Retinal pigment epithelial cell (primary cell): ENCODE results near the gene SDHAF2.
A peak's percentile ranks its signal among the peaks of the same experiment; 100 is the strongest.

Experiments
- DNase-seq: peaks from one replicate; pipeline ENCODE4 v3.0.0-alpha.2; 2010; ENCODE audit warnings: low read depth
- H3K4me3 ChIP-seq: 2 replicates; pipeline ENCODE4 v1.5.1; 2011; ENCODE audit warnings: mild to moderate bottlenecking, low read length, control low read depth, moderate library complexity
- TF ChIP-seq, protein P1 (sequence below): conservative IDR thresholded peaks from 2 replicates; pipeline ENCODE4 v1.5.1; 2011; ENCODE audit warnings: low read depth, low read length, control low read depth, inconsistent platforms

The SDHAF2 gene

DNA sequence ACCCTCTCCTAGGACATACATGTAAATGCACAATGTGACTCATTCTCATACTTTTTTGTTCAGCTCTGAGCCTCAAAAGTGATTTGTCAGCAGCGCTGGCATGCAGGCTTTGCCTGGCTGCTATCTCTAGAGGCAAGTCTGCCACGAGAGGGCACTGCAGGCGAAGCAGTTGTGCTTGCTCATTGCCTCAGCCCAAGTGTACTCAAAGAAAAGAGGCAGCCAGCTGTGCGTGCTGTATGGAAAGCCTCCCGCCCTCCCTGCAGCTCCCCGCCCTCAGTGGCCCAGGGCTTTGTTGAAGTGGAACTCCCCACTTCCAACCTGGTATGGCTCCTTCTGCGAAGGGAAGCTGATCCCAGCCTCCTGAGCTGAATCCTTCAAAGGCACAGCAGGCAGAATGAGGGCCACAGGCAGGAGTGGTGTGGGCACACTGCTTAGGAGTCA lies 16.3 kb downstream of the SDHAF2 start:
- no peak overlapping the region for H3K4me3 ChIP-seq
- TF ChIP-seq, protein P1, sequence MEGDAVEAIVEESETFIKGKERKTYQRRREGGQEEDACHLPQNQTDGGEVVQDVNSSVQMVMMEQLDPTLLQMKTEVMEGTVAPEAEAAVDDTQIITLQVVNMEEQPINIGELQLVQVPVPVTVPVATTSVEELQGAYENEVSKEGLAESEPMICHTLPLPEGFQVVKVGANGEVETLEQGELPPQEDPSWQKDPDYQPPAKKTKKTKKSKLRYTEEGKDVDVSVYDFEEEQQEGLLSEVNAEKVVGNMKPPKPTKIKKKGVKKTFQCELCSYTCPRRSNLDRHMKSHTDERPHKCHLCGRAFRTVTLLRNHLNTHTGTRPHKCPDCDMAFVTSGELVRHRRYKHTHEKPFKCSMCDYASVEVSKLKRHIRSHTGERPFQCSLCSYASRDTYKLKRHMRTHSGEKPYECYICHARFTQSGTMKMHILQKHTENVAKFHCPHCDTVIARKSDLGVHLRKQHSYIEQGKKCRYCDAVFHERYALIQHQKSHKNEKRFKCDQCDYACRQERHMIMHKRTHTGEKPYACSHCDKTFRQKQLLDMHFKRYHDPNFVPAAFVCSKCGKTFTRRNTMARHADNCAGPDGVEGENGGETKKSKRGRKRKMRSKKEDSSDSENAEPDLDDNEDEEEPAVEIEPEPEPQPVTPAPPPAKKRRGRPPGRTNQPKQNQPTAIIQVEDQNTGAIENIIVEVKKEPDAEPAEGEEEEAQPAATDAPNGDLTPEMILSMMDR: peak; percentile 97
- DNase-seq: peak; percentile 83

DNA sequence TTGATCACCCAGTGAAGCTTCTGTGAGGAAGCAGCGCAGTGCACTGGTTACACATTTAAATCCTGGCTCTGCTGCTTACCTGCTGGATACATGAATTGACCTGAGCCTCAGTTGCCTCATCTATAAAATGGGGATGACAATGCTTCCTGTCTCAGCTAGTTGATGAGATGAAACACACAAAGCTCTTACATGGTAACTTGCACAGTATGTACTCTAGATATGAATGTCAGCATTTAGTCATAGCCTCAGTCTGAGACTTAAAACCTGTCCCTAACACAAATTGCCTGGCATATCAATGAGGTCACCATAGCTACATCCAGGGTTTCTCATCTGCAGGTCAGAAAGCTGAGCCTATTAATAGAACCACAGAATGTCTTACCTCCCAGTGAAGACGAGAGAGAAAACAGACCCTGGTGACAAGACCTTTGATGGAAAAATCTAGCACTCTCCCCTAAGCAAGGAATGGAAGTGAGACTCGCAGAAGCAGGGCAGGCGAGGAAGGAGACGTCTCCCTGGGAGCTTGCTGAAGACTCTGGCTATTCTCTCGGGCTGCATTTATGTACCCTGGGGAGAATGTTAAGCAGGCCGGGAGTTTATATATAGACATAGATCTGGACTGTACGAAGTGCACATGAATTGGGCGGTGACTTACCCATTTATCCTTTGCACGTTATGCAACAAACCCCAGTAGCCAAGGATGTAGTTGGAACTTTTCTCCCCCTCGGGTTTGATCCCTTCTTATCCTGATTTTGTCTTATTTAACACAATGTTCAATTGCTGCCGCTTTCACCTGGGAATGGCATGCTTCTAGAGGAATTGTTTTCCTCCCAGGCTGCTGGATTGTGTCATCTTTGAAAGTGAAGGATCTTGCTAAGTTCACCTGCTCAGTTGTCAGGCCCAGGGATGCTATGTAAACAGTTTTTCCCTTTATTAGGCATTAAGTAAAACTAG lies 18.0 kb downstream of the SDHAF2 start:
- TF ChIP-seq, protein P1: no peak
- DNase-seq: no peak
- no peak overlapping the region for H3K4me3 ChIP-seq

DNA sequence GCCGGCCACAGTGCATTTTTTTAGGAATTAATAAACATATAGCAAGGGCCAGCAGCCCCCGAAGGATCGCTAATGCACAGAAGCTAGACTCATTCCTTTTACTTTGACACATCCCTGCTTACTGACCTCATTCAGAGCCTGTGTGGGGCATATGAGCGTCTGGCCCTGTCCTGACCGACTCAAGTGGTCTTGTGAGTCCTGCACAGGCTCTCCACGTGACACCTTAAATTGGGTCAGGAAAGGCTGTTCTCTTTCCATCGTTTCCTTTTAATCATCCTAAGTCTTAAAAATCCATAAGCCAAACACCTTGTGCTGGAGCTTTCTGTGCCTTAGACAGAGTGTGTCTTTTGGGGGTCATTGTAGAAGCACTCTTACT lies 18.6 kb downstream of the SDHAF2 start:
- TF ChIP-seq, protein P1: no peak
- H3K4me3 ChIP-seq: no peak overlapping the region
- DNase-seq: no peak

DNA sequence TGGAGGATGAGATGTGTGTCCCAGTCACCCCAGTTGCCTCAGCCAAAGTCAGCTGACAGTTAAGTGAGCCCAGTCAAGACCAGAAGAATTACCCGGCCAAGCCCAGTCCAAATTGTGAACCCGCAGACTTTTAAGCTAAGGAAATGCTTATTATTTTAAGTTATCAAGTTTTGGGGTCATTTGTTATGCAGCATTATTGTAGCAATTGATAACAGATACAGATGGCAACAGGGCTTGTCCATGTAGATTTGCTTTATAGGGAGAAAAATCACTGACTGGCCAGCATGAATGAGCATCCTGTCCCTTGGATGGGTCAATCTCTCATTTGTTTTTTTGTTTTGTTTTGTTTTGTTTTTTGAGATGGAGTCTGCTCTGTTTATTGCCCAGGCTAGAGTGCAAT lies 22.9 kb downstream of the SDHAF2 start:
- TF ChIP-seq, protein P1: no peak
- H3K4me3 ChIP-seq: no peak overlapping the region
- DNase-seq: no peak

DNA sequence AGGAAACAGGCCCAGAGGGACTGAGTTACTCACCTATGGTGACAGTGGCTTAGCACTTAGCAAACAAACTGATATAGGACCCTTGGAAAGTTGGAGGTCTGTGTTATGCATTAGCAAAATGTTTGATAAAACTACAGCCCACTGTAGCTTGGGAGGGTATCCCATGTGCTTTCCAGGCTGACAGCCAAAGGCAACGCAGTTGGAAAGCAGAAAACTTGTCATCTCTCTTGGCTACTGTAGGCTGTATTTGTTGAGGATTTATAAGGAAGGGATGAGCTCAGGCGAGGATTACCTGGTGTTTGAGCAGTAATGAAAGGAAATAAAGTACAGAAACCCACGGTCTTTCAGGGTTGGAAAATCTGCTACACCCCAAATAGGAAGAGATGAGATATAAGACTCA lies 23.8 kb downstream of the SDHAF2 start:
- no peak overlapping the region for H3K4me3 ChIP-seq
- DNase-seq: no peak
- TF ChIP-seq, protein P1: no peak

DNA sequence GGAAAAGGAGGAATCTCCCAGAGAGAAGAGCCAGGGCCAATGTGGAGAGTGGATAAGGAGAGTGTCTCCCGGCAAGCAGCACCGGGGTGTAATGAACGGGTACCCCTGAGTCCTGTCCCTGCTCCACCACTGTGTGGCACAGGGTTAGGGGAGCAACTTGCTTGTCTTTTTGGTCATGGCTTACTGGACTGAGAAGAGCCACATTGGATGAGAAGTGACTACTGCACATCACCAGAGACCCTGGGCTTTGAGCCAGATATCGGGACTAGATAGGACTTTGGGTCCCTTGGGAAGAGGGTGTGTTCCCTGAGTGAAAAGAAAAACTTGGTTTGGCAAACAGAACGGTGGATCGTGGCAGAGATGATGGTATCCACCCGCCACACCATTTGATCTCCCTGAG lies 24.6 kb downstream of the SDHAF2 start:
- no peak overlapping the region for H3K4me3 ChIP-seq
- no peak for DNase-seq
- TF ChIP-seq, protein P1: no peak

DNA sequence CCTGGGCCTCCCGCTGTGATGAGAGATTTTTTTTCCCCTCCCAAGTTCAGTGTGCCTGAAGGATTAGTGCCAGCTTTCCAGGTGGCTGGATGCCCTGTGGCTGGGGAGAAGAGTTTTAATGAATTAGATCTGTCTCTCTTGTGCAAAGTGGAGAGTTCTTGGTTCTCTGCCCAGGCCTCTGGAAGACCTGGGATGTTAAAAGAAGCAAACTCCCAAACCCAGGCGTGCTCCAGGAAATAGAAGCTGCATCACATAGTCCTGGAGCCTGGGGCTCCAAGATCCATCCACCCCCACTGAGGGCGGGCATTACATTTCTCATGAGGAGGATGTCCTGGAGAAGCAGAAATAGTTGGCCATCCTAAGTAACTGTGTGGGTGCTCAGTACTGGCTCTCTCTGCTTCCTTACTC lies 30.6 kb downstream of the SDHAF2 start:
- no peak overlapping the region for H3K4me3 ChIP-seq
- TF ChIP-seq, protein P1: no peak
- no peak for DNase-seq
